GM23248 (cell line): ENCODE results near the gene RXRA.

ENCODE experiments used
- EZH2 ChIP-seq: fragments of 200-600 bp; sonication (generic); IDR thresholded peaks from 2 replicates; pipeline ENCODE4 v1.6.1; 2018; ENCODE audit warnings: antibody characterized with exemption, mild to moderate bottlenecking; ENCODE audit not compliant: insufficient read depth, poor library complexity, severe bottlenecking
- EZH2phosphoT487 ChIP-seq: fragments of 200-600 bp; sonication (generic); IDR thresholded peaks from 2 replicates; pipeline ENCODE4 v1.6.1; 2018; ENCODE audit warnings: antibody characterized with exemption, moderate library complexity, mild to moderate bottlenecking, low read depth; ENCODE audit not compliant: insufficient read depth

DNA sequence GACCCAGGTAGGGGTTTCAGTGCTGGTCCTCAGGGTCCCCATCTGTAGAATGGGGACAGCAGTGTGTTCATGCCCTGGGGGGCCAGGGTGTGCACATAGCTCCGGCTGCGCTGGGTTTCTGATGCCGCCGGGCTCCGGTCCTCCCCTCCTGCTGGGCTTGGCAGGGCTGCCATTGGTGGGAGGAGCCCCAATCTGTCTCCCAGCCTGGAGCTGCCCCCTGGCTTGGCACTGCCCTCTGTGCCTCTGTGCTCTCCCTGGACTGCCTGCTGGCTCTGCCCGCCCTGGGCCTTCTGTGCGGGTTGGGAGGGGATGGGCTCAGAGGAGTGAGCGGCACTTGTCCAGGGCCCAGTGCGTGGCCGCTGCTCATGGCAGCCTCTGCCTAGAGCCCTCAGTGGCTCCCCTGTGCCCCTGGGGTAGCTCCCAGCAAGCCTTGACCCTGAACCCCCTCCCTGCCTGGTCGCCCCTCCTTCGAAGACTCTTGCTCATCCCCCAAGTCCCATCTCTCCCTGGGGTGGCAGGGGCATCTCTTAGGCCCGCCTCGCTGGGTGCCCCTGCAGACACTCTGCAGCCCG lies 35.7 kb downstream of the RXRA start:
- TF ChIP-seq EZH2 (no peak), EZH2phosphoT487 (no peak)
